Measurements from ENCODE around the gene WDR45B.

Gene WDR45B

DNA sequence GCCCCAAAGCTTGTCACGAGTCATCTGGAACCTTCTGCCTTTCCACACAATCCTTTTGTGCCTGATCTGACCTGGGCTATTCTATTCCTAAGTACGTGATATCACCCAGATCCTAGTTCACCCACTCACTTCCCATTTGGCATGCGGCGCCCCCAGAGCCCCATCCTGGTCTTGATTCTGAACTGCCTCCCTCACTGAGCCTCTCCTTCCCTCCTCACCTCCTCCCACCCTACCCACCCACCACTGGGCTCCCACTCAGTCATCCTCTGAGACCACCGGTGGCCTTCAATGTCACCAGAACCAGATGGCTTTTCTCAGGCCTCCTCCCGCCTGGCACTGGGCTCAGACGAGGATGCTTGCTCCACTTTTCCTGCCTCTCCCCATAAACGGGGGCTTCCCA, 18.5 kb downstream of the WDR45B start:
- no peak for DNase-seq (ENCODE audit: low spot score)

DNA sequence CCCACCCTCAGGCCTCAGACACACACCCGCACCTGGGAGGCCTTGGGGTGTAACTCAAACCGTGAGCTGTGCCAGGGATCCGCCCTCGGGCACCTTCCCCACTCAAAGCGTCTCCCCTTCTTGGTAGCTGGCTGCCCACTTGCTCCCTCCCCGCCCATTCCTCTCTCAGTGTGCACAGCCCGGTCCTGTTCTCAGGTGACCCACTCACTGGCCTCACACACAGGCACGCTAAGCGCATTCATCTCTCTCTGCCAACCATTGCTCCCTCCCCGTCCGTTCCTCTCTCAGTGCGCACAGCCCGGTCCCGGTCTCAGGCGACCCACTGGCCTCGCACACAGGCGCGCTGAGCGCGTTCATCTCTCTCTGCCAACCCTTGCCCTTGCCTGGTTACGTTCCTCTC, 20.8 kb downstream of the WDR45B start:
- no peak for DNase-seq (ENCODE audit: low spot score)

DNA sequence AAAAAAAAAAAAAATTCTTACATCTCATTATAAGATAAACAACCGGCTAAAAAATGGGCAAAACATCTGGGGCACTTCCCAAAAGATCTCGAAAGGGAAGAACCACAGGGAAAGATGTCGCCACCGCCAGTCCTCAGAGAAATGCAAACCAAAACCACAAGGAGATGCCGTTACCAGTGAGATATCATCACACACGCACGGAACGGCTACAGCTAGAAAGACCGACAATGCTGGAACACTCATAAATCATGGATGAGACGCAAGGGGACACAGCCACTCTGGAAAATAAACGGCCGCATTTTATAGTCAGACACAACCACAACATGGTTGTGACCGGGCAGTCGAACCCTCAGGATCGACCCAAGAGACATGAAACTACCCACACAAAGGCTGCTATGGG, 24.5 kb downstream of the WDR45B start:
- no peak for DNase-seq (ENCODE audit: low spot score)

DNA sequence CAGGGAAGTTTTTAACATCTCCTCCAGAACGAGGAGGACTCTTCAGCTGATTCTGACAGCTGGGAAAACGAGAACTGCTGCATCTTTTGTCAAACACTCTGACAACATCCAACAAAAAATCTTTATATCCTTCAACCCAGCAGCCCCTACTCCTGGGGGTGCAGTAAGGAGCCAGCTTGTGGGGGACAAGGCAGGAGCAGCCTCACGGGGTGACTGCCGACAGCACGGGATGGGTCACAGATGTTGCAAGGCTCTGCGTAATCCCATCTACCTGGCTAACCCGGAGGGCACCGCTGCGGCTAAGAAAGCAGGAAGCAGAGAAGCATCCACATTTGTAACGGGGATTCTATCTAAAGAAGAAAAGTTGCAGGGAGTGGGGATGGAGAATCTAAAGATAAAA, 28.6 kb downstream of the WDR45B start:
- DNase-seq (ENCODE audit: low spot score), result no peak

DNA sequence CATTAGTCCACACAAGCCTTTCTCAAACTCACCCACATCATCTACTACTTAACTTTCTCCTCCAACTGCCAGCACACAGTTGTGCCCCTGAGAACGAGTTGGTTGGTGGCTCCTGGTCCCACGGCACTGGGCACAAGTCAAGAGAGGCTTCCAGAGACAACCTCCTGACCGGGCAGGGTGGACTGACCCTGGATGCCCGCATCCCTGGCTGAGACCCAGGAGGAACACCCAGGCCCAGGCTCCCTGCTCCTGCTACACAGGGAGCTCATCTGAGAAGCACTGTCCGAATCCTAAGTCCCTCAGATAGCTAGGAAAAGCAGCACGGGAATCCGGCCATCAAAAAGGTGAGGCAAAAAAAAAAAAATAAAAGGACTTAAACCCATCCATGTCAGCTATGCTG, 29.0 kb downstream of the WDR45B start:
- no peak for DNase-seq (ENCODE audit: low spot score)

DNA sequence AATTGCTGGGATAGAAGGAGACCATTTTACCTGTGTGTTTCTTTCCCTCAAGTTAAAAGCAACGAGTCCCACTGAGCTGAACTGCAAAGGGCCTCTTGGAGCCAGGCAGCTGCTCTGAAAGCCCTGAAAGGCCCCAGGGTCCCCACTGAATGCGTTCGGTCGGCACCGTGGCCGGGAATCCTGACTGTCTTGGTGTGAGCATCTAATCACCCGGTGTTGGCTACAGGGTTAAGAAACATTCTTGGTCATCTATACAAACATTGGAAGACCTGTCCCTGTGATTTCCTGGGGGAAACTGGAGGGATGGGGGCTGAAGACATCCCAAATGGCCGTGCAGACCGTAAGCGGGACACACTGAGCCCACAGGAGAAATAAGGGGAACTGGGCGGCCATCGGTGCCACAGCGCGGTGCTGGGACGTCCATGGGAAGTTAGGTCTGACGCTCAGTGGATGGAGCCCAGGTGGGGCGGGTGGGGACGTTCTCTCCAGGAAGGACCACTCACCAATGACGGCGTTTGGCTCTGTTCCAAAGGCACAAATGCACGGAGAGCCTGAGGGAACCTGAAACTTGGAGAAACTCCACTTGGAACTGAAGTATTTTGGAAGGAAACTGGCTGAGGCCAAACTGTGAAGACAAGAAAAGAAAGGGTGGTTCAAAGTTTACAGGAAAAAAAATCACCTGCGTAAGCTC, 32.1 kb downstream of the WDR45B start:
- no peak for DNase-seq (ENCODE audit: low spot score)

DNA sequence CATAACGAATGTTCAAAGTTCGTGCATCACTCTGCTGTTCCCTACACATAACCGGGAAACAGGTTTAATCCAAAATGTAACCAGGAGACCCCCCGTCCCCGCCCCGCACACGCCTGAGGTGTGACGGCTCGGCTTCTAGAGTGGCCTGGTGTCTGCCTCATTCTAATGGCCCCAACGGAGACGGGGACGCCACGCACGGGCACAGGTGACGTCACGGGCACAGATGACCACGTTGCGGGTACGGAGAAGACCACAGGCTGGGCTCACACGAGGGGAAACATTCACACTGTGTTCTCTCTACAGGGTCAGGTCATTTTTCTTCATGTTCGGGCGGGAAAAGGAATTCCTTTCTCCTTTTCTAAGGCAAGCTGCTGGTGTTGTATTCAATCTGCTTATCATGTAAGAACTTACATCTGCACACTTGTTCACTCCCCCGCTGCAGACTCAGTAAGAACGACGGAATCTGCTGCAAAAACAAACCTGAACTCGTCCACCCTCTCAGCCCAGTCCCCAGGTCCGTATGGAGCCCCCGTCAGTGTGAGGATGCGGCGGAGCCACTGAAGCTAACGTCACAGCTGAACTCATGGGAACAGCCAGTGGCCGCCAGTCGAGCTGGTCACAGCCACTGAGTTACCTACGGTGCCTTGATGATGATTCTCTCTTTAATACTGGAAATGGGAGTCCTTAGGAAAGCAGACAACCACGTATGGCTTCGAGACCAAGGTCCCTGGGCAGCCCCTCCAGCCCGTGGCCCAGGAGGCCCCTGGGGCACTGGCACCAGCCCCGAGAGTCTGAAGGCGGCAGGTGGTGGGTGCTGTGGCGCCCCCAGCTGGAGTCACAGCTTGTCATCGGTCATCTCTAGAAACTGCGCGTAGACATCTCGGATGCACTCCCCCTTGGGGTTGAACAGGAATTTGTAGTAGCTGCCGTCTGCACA, 32.9 kb downstream of the WDR45B start:
- no peak for DNase-seq (ENCODE audit: low spot score)

DNA sequence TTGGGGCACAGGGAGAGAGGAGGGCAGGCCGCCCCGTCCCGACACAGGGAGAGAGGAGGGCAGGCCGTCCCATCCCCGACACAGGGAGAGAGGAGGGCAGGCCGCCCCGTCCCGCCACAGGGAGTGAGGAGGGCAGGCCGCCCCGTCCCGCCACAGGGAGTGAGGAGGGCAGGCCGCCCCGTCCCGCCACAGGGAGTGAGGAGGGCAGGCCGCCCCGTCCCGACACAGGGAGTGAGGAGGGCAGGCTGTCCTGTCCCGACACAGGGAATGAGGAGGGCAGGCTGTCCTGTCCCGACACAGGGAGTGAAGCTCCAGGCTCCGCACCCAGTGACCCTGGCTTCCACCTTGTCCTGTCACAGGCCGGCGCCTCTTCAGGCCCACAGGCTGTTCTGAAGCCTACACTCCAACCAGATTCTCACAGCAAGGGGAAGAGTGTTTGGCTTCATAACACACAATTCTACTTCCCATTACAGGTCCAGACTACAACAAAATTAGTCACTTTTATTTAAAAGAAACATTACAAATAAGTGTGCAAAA, 34.1 kb downstream of the WDR45B start:
- DNase-seq (ENCODE audit: low spot score), result no peak

DNA sequence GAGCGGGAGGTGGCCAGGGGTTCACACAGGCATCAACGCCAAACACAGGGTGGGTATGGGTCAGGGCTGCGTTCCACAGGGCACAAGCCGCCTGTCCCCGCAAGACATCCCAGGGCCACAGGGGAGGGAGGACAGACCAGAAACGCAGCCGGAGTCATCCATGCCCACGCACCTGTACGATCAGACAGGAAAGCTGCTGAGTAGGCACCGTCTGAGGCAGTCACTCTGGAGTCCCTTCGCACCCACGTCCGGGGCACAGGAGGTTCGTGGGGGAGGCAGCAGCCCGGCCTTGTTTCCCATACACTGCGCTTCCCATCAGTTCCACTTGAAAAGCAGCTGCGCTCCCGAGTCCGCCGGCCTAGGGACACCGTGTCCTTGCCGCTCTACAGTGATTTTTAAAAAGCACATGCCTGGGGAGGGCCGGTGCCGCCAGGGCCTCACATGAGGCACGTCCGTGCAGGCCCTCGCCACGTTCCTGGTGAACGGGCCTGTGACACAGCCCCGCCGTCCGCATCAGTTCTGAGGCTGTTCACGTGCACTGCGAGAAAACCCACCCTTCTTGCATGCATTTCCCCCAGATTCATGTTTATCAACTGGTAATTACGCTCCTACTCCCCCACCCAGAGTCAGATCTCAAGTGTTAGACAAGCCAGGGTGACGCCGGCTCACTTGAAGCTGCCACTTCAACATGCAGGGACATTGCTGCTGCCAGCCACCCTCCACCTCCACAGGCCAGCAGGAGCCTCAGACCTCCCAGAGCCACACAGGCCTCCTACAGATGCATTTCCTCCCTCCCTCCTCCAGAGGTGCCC, 34.8 kb downstream of the WDR45B start:
- DNase-seq (ENCODE audit: low spot score), result peak; percentile 24

DNA sequence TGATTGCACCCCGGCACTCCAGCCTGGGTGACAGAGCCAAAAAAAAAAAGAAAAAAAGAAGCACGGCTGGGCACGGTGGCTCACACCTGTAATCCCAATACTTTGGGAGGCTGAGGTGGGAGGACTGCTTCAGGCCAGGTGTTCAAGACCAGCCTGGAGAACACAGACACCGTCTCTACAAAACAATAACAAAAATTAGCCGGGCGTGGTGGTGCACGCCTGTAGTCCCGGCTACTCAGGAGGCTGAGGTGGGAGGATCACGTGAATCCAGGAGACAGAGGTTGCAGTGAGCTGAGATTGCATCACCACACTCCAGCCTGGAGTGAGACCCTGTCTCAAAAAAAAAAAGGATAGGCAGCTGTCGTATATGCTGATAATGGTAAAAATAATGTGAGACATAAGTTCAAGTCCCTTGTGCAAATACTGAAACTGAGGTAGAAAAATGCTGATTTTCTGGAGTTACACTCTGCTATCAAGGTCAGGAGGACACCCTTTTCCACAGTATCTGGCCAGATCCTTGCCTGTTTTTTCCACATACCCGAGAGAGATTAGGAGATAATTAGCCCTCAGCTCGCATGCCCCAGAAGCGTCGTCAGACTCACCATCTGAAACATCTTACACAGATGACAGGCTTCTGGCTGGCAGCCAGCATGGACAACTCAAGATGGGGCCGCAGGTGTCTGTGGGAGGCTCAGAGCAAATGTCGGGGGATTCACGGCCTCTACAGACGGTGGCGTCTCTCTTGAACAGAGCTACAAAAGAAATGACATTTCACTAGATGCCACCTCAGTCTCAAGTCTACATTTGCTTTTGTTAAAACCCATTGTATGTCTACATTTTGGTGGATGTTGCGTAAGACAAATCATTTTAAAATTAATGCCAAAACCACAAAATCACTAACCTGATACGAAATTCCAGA, 36.8 kb downstream of the WDR45B start:
- peak; percentile 55 for DNase-seq (ENCODE audit: low spot score)

DNA sequence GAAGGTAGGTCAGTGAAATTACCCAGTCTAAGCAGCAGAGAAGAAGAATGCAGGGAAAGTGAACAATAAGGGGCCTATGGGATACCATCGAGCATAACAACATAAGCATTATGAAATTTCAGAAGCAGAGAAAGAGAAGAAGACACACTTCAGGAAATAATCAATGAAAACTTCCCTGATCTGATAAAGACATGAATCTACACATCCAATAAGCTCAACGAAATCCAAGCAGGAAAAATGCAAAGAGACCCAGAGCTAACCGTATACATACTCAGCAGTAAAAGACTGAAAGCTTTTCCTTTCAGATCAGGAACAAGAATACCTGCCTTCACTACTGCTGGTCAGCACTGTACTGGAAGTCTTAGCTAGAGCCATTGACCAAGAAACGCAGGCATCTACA, 38.6 kb downstream of the WDR45B start:
- DNase-seq (ENCODE audit: low spot score), result no peak

DNA sequence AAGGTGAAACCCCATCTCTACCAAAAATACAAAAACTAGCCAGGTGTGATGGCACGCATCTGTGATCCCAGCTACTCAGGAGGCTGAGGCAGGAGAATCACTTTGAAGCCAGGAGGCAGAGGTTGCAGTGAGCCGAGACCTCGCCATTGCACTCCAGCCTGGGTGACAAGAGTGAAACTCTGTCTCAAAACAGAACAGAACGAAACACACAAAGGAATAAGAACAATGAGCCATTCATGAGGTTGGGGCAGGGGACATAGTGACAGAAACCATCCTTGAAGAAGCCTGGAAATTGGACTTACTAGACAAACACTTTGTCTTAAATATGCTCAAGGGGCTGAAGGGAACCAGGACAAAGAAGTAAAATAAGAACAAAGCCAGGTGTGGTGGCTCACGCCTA, 39.4 kb downstream of the WDR45B start:
- DNase-seq (ENCODE audit: low spot score), result no peak

DNA sequence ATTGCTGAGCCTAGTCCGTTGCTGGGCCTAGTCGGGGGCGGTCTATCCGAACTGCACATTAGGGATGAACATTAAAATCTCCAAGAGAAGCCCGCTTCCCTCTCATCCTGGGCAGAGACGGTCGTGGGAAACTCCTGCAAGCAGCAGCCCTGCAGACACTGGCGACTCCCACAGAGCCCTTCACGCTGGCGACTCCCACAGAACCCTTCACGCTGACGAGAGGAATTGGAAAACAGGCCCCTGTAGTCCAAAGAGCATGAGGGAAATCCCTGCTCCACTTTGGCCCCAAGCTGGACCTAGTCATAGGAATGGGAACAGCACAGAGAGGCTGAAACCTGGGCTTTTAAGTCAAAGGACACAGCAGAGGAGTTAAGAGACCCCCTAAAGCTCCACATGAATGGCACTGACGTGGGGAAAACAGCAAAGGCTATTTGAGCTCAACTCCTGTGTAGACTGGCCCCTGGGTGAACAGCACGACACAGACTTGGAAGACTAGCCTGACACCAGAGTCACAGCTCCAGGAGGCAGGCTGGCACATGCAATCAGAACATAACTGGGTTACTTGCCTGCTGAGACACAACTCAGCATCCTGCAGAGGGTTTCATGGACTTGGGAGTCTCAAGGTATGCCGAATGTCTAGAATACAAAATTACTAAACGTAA, 42.2 kb downstream of the WDR45B start:
- DNase-seq (ENCODE audit: low spot score), result no peak

DNA sequence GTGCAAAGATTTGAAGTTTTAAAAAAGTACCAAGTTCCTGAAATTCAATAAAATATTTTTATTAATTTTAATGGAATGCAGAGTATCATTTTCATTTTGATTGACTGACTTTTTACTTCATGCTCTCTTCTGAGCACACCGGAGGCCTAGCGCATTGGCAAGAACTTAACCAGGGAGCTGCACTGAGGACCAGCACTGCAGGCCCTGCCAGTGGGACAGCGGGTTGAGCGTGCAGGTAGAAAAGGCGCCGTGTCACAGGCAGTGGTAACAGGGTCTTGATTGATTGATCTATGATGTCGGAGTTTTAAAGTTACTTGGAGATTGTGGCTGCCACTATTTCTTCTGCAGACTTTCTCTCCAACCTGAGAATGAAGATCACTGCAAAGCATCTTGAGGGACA, 43.7 kb downstream of the WDR45B start:
- no peak for DNase-seq (ENCODE audit: low spot score)

DNA sequence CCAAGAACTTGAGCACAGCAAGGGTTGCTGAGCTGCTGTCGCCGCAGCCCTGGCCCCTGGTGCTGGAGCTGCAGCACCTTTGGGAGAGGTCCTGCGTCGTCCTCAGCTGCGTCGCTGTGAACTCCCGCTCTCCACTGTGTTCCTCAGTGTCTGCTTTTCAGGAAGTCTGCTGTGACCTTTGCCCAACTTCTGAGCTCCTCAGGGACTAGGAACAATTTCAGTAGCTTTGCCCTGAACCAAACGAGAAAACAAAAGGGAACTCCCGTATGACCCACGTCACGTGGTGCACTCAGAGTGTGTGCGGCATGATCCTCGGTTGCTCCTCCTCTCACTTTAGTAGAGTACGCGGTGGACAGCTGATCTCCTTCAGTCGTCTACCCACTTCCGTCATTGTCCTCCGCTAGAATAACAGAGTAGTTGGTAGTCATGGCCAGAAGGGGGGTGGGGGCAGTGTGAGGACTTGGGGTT, 44.2 kb downstream of the WDR45B start:
- DNase-seq (ENCODE audit: low spot score), result peak; percentile 52

DNA sequence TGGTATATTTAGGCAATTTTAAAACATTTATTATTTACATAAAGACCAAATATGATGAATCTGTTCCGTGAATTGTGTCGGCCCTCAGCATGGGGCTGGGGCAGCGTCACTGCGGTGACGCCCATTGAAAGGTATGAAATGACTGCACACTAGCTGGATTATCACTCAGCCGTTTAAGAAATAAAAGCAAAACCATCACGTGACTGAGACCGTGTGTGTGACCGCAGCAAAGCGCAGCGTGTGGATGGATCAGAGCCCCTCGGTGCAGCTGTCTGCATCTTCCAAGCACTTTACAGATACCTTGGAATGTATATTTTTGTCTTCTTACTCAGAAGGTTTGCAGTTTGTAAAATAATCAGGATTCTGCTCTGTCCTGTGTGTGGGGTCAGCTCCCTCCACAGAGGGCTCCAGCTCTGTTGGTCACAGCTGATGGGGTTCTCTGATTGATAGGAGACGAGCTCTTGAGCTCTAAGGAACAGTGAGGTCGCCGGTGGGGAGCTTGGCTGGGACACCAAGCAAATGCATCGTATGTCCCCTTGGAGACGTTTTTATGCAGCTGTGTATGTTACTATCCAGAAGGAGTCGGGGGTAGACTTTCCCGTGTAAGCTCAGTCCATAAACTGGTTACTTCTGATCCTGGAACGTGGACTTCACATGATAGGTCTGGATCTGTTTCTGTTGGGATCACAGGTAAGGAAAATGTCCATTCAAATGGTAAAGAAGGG, 45.1 kb downstream of the WDR45B start:
- DNase-seq (ENCODE audit: low spot score), result no peak

DNA sequence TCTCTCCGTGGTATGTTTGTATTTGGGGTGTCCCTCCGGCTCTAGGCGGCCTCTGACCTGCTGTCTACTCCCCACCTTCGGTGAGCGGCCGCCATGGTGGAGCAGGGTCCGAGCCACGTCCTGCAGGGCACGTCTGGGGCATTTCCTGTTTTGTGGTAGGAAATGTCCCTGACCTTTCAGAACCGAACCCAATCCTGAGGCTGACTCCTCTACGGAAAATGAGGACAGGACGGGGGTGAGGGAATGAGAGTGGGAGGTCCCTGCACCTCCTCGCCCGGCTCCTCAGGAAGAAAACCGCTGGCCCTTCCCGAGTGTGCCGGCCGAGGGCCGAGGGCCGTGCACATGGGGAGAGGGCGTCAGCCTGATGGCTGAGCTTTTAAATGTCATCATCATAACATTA, 45.8 kb downstream of the WDR45B start:
- DNase-seq (ENCODE audit: low spot score), result no peak

DNA sequence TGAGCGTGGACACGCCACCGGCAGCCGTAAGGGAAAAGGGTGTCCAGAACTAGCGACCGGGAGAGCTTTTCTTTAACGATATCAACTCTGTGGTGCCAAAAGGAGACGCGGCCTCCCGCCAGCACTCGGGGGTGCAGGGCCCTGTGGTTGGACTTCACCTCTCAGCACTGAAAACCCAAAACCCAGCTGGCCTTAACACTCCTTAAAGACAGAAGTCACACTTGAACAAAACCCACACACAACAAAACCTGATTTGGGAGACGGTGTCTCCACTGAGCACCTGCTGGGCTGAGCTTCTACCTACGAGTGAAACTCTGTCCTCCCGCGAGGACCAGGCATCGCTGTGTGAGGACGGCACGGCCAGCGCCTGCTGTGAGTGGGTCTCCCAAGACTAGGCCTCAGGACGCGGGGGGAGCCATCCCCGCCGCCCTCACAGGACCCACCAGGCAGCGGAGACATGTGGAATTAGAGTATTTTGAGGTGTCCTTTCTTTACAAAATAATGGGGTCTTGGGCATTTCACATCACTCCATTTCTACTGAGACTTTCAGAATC, 46.7 kb downstream of the WDR45B start:
- DNase-seq (ENCODE audit: low spot score), result no peak

DNA sequence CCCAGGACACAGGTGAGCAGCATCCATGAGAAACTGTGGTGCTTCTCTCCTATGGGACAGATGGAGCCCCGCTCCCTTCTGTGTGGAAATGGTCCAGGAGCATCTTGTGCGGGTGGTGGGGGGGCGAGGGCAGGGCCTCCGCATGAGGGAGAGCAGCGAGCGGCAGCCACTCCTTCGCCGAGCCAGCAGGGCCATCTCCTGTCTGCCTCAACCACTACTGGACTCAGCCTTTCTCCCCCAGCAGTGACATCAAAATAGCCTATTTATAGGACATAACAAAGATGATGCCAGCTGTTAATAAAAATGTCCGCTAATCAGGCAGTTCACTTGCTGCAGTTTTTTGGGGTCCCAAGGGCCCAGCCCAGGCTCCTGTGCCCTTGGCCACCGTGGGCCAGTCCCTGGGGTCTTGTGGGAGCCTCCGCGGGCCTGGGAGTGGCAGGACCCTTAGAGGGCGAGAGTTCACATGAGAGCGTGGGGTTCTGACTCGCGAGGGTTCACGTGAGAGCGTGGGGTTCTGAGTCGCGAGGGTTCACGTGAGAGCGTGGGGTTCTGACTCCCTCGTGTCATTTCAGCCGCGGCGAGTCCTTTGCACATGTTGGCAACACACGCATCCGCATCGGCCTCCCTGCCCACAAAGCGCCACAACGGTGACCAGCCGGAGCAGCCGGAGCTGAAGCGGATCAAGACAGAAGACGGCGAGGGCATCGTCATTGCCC, 47.4 kb downstream of the WDR45B start:
- DNase-seq (ENCODE audit: low spot score), result no peak
